Smooth muscle cell (in vitro differentiated cells): Measurements from ENCODE around the gene KCNAB1. TPM values are rescaled to one million over a fixed set of nuclear protein-coding genes. Genes with fewer than 3 reads are reported as not detected.
"Not testable (repeated sequence)": the region's sequence is repeated elsewhere in the genome, so short reads cannot be mapped to it uniquely, and the experiment has no call there.

Experiments used
- DNase-seq: peaks from one replicate; lab custom pipeline; 2025; ENCODE audit not compliant: unreplicated experiment; lab: John Stamatoyannopoulos, UW
- H2AFZ ChIP-seq: fragments of 200-600 bp; sonication (generic); 2 replicates; pipeline ENCODE4 v1.6.0; 2016; ENCODE audit warnings: antibody characterized with exemption, low read depth, mild to moderate bottlenecking
- H3F3A ChIP-seq: fragments of 200-600 bp; sonication (generic); 2 replicates; pipeline ENCODE4 v1.6.0; 2017; ENCODE audit warnings: antibody characterized with exemption, low read depth
- H3K27ac ChIP-seq: fragments of 200-600 bp; sonication (generic); 2 replicates; pipeline ENCODE4 v1.5.1; 2016; ENCODE audit warnings: low read depth, mild to moderate bottlenecking
- H3K27me3 ChIP-seq: fragments of 200-600 bp; sonication (generic); 2 replicates; pipeline ENCODE4 v1.6.1; 2016; ENCODE audit warnings: low read depth, mild to moderate bottlenecking
- H3K36me3 ChIP-seq: fragments of 200-600 bp; sonication (generic); 2 replicates; pipeline ENCODE4 v1.5.1; 2016; ENCODE audit warnings: low read depth
- H3K4me1 ChIP-seq: fragments of 200-600 bp; sonication (generic); 2 replicates; pipeline ENCODE4 v1.5.1; 2016; ENCODE audit warnings: low read depth
- H3K4me2 ChIP-seq: fragments of 200-600 bp; sonication (generic); 2 replicates; pipeline ENCODE4 v1.6.0; 2016; ENCODE audit warnings: mild to moderate bottlenecking
- H3K4me3 ChIP-seq: fragments of 200-600 bp; sonication (generic); 2 replicates; pipeline ENCODE4 v1.5.1; 2016; ENCODE audit warnings: mild to moderate bottlenecking
- H3K79me2 ChIP-seq: fragments of 200-600 bp; sonication (generic); 2 replicates; pipeline ENCODE4 v1.6.0; 2016; ENCODE audit warnings: low read depth, mild to moderate bottlenecking
- H3K9ac ChIP-seq: fragments of 200-600 bp; sonication (generic); 2 replicates; pipeline ENCODE4 v1.6.0; 2016; ENCODE audit warnings: low read depth
- H3K9me3 ChIP-seq: fragments of 200-600 bp; sonication (generic); replicated peaks from 2 replicates; pipeline ENCODE4 v1.5.1; 2016; ENCODE audit warnings: low read depth
- H4K20me1 ChIP-seq: fragments of 200-600 bp; sonication (generic); 2 replicates; pipeline ENCODE4 v1.6.0; 2016; ENCODE audit warnings: low read depth
- CTCF ChIP-seq: fragments of 200-600 bp; sonication (generic); IDR thresholded peaks from 2 replicates; pipeline ENCODE4 v1.5.1; 2017; ENCODE audit warnings: borderline replicate concordance, mild to moderate bottlenecking, antibody characterized with exemption; ENCODE audit not compliant: insufficient read depth, poor library complexity, severe bottlenecking
- WGBS: methylation state at CpG from one replicate; pipeline ENCODE4 v1.1.7; 2016; ENCODE audit warnings: low lambda C conversion rate; 5-methylcytosine and 5-hydroxymethylcytosine counted together
- polyA plus RNA-seq: library from polyadenylated mRNA; unstranded; fragments of >200 nt; fragmentation: Nextera tagmentation; extraction: Ambion mirVana; gene quantifications from 2 replicates; pipeline ENCODE4 v1.2.1, GENCODE V29; 2016
- total RNA-seq: library from RNA; depleted of rRNA; stranded (reverse); fragments of >200 nt; gene quantifications from 2 replicates; pipeline ENCODE4 v1.2.3, GENCODE V29; 2014

KCNAB1 gene
- total and polyA plus RNA-seq, 2 experiments from 2014 or later: 0.36 to 1.0 TPM

- H4K20me1 ChIP-seq: peaks cover 37% of the 10 kb centered on the region
- peaks cover 22% of the 10 kb centered on the region for H3K4me1 ChIP-seq
- H3K36me3 ChIP-seq: no peaks in the 10 kb centered on the region
- DNase-seq: peak; percentile 88
- H3K4me3 ChIP-seq: peak within 1 kb of the TSS; percentile 89
- H3K79me2 ChIP-seq: peaks cover 47% of the 10 kb centered on the region
- peak within 1 kb of the TSS; percentile 94 for H3K4me2 ChIP-seq
- TF ChIP-seq CTCF: no peak
- peak within 1 kb of the TSS; percentile 96 for H3K27ac ChIP-seq
- 6% methylated on average over 60 of the region's 60 CpGs for WGBS
- peak within 1 kb of the TSS; percentile 98 for H3K9ac ChIP-seq
- no peaks in the 10 kb centered on the region for H3K27me3 ChIP-seq
- peak within 1 kb of the TSS; percentile 96 for H2AFZ ChIP-seq
- peaks cover 6% of the 10 kb centered on the region for H3F3A ChIP-seq
- no peaks in the 10 kb centered on the region for H3K9me3 ChIP-seq
Observed at GRCh38 chr3:156554842-156555687, 434.7 kb downstream of the KCNAB1 start, which contains the start of gene SSR3. SSR3 (minus strand) TSS chr3:156555117; CDS start chr3:156555089, 28 bp downstream.

GRCh38 chr3:156558389-156558788, 438.0 kb downstream of the KCNAB1 start:
- H3K4me2 ChIP-seq: no peak overlapping the region
- H3K79me2 ChIP-seq: peaks cover 14% of the 10 kb centered on the region
- DNase-seq: no peak
- no peak overlapping the region for H3K4me3 ChIP-seq
- peaks cover 5% of the 10 kb centered on the region for H3K4me1 ChIP-seq
- H3K27ac ChIP-seq: no peak overlapping the region
- H3K9ac ChIP-seq: no peak overlapping the region
- no peaks in the 10 kb centered on the region for H3K9me3 ChIP-seq
- no peak for TF ChIP-seq CTCF
- no peaks in the 10 kb centered on the region for H3K36me3 ChIP-seq
- no peaks in the 10 kb centered on the region for H3F3A ChIP-seq
- H2AFZ ChIP-seq: peak overlapping the region; percentile 49
- peaks cover 5% of the 10 kb centered on the region for H4K20me1 ChIP-seq
- no peaks in the 10 kb centered on the region for H3K27me3 ChIP-seq

DNA sequence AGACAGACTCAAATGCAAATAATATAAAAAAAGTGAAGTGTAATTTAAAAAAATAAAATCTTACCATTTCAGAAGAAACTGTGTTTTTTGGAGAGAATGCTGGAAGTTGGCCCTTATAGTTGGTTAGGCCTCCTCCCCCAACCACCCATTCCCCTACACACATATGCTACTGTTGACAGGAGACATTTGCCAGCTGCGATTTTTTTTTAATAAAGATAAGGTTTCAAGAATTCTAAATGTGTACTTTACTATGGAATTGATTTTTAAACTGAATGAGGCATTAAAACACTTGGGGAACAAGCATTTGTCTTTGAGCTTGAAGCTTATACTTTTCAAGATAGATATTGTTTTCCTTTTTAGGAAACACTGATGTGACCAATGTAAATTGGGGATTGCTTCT, 438.9 kb downstream of the KCNAB1 start:
- Histone ChIP-seq H3K4me3 (no peak overlapping the region), H3K27ac (no peak overlapping the region), H3K4me1 (no peaks in the 10 kb centered on the region), H3K9ac (no peak overlapping the region), H3K79me2 (peaks cover 5% of the 10 kb centered on the region), H3K4me2 (no peak overlapping the region), H3K36me3 (no peaks in the 10 kb centered on the region), H3K27me3 (no peaks in the 10 kb centered on the region), H3F3A (no peaks in the 10 kb centered on the region), H4K20me1 (no peaks in the 10 kb centered on the region), H2AFZ (peak overlapping the region; percentile 49), H3K9me3 (no peaks in the 10 kb centered on the region)
- no peak for TF ChIP-seq CTCF
- 57% methylated on average over 1 of the region's 1 CpG for WGBS
- no peak for DNase-seq

- H3K4me1 ChIP-seq: no peaks in the 10 kb centered on the region
- no peak overlapping the region for H3K4me3 ChIP-seq
- H2AFZ ChIP-seq: no peak overlapping the region
- no peak overlapping the region for H3K9ac ChIP-seq
- no peak overlapping the region for H3K27ac ChIP-seq
- no peaks in the 10 kb centered on the region for H3F3A ChIP-seq
- no peak for TF ChIP-seq CTCF
- H3K36me3 ChIP-seq: no peaks in the 10 kb centered on the region
- no peaks in the 10 kb centered on the region for H3K9me3 ChIP-seq
- peaks cover 3% of the 10 kb centered on the region for H3K27me3 ChIP-seq
- WGBS: 92% methylated on average over 2 of the region's 2 CpGs
- no peaks in the 10 kb centered on the region for H4K20me1 ChIP-seq
- no peak overlapping the region for H3K4me2 ChIP-seq
- no peaks in the 10 kb centered on the region for H3K79me2 ChIP-seq
- no peak for DNase-seq
Observed at GRCh38 chr3:156561533-156561932, 441.2 kb downstream of the KCNAB1 start.

DNA sequence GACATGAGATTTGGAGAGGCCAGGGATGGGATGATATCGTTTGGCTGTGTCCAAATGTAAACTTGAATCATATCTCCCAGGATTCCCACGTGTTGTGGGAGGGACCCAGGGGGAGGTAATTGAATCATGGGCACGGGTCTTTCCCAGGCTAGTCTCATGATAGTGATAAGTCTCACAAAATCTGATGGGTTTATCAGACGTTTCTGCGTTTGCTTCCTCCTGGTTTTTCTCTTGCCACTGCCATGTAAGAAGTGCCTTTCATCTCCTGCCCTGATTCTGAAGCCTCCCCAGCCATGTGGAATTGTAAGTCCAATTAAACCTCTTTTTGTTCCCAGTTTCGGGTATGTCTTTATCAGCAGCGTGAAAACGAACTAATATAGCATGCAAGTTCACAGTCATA, 442.1 kb downstream of the KCNAB1 start:
- not testable (repeated sequence) for H3K4me1 ChIP-seq, H3F3A ChIP-seq, H2AFZ ChIP-seq, H3K9ac ChIP-seq, H3K9me3 ChIP-seq, H4K20me1 ChIP-seq, H3K79me2 ChIP-seq, H3K27me3 ChIP-seq, H3K4me2 ChIP-seq, H3K27ac ChIP-seq, H3K4me3 ChIP-seq, DNase-seq, H3K36me3 ChIP-seq
- 67% methylated on average over 8 of the region's 8 CpGs for WGBS
